Measurements from ENCODE around the gene TBX4. TPM values are rescaled to one million over a fixed set of nuclear protein-coding genes. Genes with fewer than 3 reads are reported as not detected.

TBX4 gene
- total and polyA plus RNA-seq, 2 of the 13 experiments (the other 11 are each of a cell fraction or from before 2014, with no cell fraction given), result 0.11 to 1.1 TPM

DNA sequence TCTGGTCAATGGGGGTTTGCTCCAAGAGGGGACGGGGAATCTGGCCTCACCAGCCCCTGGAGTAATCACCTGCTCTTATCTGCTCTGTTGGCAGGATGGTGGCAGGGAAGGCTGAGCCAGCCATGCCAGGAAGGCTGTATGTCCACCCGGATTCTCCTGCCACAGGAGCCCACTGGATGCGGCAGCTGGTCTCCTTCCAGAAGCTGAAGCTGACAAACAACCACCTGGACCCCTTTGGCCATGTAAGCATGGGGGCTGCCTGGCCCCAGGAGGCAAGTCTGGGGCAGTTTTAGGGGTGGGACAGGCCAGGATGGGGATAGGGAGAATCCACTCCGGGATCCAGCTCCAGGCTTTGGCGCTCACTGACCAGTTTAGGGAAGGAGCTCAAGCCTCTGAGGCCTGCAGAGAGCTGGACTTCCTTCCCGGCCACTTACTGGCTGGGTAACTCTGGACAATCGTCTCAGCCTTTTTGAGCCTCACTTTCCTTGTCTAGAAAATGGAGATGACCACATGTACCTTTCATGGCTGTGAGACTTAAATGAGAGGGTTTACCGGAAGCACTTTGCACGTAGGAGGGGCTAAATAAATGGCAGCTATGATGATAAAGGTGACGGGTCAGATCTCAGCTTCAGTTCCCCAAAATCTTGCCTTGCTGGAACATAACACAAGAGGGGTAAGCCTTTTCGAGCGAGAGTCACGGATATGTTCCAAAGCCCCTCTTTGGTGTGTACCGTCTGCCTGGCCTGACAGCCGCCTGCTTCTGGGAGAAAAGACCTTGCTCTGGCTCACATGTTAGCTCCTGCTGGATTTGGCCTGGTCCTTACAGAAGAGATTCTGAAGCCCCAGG lies 15.4 kb downstream of the TBX4 start (continued):
- TF ChIP-seq GABPA (IDR thresholded peaks at IDR 0.05; ENCODE audit: low read depth, low read length) (0 out of 2 replicates have a peak, but pooled peaks have one; percentile 16), GABPA (CRISPR knock-in tag; IDR thresholded peaks at IDR 0.05; ENCODE audit: low read depth) (no peak), EED (CRISPR knock-in tag; IDR thresholded peaks at IDR 0.05) (0 out of 2 replicates have a peak, but pooled peaks have one; percentile 61), SALL1 (CRISPR knock-in tag; IDR thresholded peaks at IDR 0.05) (peak; percentile 36; the same call in 1 of the 2 replicates), ZFY (CRISPR knock-in tag; IDR thresholded peaks at IDR 0.05) (peak; percentile 54), ZNF768 (CRISPR knock-in tag; IDR thresholded peaks at IDR 0.05) (peak; percentile 27; the same call in 1 of the 2 replicates), SKI (IDR thresholded peaks at IDR 0.05; ENCODE audit: partially characterized antibody) (no peak), ZNF891 (CRISPR knock-in tag; IDR thresholded peaks at IDR 0.05) (0 out of 2 replicates have a peak, but pooled peaks have one; percentile 50), HNRNPL (IDR thresholded peaks at IDR 0.05; ENCODE audit: low read depth, low read length) (0 out of 2 replicates have a peak, but pooled peaks have one; percentile 36), HIVEP1 (CRISPR knock-in tag; IDR thresholded peaks at IDR 0.05) (0 out of 2 replicates have a peak, but pooled peaks have one; percentile 31), ZFX (CRISPR knock-in tag; IDR thresholded peaks at IDR 0.05; ENCODE audit: low read depth) (peak; percentile 34; the same call in 1 of the 2 replicates), XRCC5 (optimal IDR thresholded peaks at IDR 0.05; ENCODE audit: low read length) (peak; percentile 74), NRL (CRISPR knock-in tag; IDR thresholded peaks at IDR 0.05; ENCODE audit: borderline replicate concordance) (peak; percentile 74; the same call in 1 of the 2 replicates), POGK (CRISPR knock-in tag; conservative IDR thresholded peaks at IDR 0.05) (no peak)
- TF ChIP-seq, protein P1, sequence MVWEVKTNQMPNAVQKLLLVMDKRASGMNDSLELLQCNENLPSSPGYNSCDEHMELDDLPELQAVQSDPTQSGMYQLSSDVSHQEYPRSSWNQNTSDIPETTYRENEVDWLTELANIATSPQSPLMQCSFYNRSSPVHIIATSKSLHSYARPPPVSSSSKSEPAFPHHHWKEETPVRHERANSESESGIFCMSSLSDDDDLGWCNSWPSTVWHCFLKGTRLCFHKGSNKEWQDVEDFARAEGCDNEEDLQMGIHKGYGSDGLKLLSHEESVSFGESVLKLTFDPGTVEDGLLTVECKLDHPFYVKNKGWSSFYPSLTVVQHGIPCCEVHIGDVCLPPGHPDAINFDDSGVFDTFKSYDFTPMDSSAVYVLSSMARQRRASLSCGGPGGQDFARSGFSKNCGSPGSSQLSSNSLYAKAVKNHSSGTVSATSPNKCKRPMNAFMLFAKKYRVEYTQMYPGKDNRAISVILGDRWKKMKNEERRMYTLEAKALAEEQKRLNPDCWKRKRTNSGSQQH (CRISPR knock-in tag; IDR thresholded peaks at IDR 0.05; ENCODE audit: low read depth), result no peak
- TF ChIP-seq, protein P2, sequence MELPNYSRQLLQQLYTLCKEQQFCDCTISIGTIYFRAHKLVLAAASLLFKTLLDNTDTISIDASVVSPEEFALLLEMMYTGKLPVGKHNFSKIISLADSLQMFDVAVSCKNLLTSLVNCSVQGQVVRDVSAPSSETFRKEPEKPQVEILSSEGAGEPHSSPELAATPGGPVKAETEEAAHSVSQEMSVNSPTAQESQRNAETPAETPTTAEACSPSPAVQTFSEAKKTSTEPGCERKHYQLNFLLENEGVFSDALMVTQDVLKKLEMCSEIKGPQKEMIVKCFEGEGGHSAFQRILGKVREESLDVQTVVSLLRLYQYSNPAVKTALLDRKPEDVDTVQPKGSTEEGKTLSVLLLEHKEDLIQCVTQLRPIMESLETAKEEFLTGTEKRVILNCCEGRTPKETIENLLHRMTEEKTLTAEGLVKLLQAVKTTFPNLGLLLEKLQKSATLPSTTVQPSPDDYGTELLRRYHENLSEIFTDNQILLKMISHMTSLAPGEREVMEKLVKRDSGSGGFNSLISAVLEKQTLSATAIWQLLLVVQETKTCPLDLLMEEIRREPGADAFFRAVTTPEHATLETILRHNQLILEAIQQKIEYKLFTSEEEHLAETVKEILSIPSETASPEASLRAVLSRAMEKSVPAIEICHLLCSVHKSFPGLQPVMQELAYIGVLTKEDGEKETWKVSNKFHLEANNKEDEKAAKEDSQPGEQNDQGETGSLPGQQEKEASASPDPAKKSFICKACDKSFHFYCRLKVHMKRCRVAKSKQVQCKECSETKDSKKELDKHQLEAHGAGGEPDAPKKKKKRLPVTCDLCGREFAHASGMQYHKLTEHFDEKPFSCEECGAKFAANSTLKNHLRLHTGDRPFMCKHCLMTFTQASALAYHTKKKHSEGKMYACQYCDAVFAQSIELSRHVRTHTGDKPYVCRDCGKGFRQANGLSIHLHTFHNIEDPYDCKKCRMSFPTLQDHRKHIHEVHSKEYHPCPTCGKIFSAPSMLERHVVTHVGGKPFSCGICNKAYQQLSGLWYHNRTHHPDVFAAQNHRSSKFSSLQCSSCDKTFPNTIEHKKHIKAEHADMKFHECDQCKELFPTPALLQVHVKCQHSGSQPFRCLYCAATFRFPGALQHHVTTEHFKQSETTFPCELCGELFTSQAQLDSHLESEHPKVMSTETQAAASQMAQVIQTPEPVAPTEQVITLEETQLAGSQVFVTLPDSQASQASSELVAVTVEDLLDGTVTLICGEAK (IDR thresholded peaks at IDR 0.05), result no peak
- TF ChIP-seq, protein P2 (CRISPR knock-in tag; IDR thresholded peaks at IDR 0.05), result peak; percentile 36; the same call in 1 of the 2 replicates

Data from HepG2 (cell line).